NB4 (cell line): ENCODE data around the gene DCTD.
"Not testable (repeated sequence)": the region's sequence is repeated elsewhere in the genome, so short reads cannot be mapped to it uniquely, and the experiment has no call there.

Experiments used
- DNase-seq: peaks from one replicate; pipeline ENCODE4 v3.0.0; 2010; ENCODE audit warnings: low read depth
- H3K4me3 ChIP-seq: one replicate; pipeline ENCODE4 v1.5.1; 2011; ENCODE audit warnings: mild to moderate bottlenecking, low read depth, low read length, moderate library complexity
- MYC ChIP-seq: IDR thresholded peaks from 2 replicates; pipeline ENCODE4 v1.6.1; 2011; ENCODE audit warnings: low read depth, low read length
- POLR2A ChIP-seq: IDR thresholded peaks from 2 replicates; pipeline ENCODE4 v1.6.1; 2011; ENCODE audit warnings: mild to moderate bottlenecking; ENCODE audit not compliant: insufficient read length; ENCODE audit errors: extremely low read depth
- TF ChIP-seq, protein P1 (sequence below): IDR thresholded peaks from 2 replicates; pipeline ENCODE4 v1.6.1; 2011; ENCODE audit warnings: low read depth, low read length
- TF ChIP-seq, protein P2 (sequence below): IDR thresholded peaks from one replicate; pipeline ENCODE4 v1.5.1; 2012; ENCODE audit warnings: low read depth, low read length

DCTD gene

DNA sequence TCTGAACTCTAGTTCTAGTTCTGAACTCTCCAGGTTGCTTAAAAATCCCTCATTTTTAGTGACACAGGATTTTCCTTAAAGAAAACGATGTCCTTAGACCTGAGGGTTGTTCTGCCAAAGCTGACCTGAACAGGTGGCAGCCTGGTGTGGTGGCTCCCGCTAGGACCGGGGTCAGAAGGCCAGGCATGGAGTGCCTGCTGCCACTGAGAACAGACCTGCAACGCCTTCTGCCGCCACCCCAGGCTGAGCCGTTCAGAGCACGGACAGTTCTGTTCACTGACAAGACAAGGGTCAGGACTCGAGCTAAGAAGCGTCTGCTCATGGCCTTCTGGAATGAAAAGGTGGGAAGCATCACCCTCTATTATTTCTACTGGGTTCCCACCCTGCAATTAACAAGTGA, 15.8 kb downstream of the DCTD start:
- TF ChIP-seq, protein P1, sequence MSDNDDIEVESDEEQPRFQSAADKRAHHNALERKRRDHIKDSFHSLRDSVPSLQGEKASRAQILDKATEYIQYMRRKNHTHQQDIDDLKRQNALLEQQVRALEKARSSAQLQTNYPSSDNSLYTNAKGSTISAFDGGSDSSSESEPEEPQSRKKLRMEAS: no peak
- TF ChIP-seq, protein P2, sequence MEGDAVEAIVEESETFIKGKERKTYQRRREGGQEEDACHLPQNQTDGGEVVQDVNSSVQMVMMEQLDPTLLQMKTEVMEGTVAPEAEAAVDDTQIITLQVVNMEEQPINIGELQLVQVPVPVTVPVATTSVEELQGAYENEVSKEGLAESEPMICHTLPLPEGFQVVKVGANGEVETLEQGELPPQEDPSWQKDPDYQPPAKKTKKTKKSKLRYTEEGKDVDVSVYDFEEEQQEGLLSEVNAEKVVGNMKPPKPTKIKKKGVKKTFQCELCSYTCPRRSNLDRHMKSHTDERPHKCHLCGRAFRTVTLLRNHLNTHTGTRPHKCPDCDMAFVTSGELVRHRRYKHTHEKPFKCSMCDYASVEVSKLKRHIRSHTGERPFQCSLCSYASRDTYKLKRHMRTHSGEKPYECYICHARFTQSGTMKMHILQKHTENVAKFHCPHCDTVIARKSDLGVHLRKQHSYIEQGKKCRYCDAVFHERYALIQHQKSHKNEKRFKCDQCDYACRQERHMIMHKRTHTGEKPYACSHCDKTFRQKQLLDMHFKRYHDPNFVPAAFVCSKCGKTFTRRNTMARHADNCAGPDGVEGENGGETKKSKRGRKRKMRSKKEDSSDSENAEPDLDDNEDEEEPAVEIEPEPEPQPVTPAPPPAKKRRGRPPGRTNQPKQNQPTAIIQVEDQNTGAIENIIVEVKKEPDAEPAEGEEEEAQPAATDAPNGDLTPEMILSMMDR: no peak
- TF ChIP-seq POLR2A (no peak), MYC (no peak)
- no peak for DNase-seq
- no peak overlapping the region for H3K4me3 ChIP-seq

DNA sequence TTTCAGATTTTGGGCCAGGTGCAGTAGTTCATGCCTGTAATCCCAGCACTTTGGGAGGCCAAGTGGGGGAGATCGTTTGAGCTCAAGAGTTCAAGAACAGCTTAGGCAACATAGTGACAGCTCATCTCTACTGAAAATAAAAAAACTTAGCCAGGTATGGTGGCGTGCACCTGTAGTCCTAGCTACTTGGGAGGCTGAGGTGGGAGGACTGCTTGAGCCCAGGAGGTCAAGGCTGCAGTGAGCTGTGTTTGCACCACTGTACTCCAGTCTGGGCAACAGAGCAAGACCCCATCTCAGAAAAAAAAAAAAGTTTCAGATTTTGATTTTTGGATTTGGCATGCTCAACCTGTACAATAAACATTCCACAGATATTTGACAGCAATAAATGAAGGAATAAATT, 17.2 kb downstream of the DCTD start:
- H3K4me3 ChIP-seq, DNase-seq: not testable (repeated sequence)

DNA sequence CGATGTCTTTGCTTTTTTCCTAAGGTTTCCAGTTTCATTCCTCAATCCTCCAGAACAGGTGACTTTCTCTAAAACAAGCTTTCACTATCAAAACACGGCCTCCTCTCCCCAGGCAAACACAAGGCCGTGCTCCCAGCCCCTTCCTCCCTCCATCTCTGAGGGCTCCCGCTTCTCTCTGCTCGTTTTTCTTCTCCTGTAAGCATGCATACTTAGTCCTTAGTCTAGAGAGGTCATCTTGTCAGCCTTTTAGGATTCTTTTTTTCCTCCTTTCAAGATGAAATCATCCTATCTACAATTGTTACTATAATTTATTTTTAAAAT, 18.7 kb downstream of the DCTD start:
- no peak for DNase-seq

DNA sequence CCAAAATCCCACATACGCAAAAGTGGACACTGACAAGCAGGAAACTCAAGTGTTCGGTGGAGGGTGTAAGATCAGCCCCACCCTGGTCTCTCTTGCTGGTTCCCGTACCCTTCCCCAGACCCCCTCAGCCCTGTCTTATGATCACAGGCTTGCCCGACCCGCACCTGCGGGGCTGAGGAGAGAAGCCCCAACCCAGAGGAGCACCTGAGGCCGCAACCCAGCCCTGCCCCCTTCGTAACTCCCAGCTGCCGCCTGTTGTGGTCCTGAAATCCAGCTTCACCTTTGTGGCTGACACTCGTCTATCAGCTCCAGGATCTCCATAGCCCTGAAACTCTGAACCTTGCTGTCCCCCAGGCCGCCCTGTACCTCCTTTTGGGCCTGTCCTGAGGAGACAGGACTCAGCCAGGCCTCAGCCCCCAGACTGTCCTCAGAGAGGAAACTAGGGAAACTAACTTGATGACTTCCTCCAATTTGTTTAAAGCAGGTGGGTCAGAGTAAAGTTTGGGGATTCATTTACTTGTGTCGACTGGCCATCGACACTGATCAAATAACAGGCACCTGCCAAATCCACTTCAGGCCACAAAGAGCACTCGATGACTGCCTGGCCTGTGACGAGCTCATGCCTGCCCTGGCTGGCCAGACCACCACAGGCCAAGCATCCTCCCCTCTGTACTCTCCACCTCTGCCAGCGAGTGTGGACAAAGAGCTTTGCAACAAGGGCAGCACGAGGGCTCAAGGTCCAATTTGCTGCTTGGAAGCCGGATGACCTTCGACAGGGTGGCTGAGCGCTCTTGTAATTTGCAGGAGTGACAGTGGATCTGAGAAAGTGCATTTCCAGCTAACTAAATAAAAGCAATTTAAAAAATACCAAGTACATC, 19.3 kb downstream of the DCTD start:
- H3K4me3 ChIP-seq: no peak overlapping the region
- TF ChIP-seq, protein P2: no peak
- TF ChIP-seq POLR2A (no peak), MYC (no peak)
- TF ChIP-seq, protein P1: no peak
- no peak for DNase-seq

More for the DNA sequence above, 18.7 kb downstream of the DCTD start:
- TF ChIP-seq, protein P2: no peak
- TF ChIP-seq POLR2A: no peak
- TF ChIP-seq, protein P1: no peak
- TF ChIP-seq MYC: no peak
- no peak overlapping the region for H3K4me3 ChIP-seq

DNA sequence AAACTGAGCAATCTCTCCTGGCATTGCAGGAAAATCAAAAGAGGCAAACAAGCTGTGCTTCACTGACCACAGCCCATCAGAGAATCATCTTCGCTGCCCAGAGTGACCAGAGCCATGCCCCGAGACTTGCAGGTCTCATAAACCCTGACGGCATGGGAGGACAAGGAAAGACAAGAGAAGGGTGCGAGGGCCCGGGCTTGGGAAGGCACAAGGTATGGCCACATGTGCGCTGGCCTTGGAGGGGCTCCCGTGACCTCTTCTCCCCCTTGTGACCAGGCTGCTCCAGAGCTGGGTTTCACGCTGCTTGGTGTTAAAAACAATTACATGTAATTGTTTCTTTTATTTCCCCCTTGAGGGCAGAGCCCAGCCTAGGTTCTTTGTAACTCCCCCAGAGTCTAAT, 20.8 kb downstream of the DCTD start:
- no peak for DNase-seq
- TF ChIP-seq MYC (no peak), POLR2A (no peak)
- TF ChIP-seq, protein P2: no peak
- TF ChIP-seq, protein P1: no peak
- H3K4me3 ChIP-seq: no peak overlapping the region

DNA sequence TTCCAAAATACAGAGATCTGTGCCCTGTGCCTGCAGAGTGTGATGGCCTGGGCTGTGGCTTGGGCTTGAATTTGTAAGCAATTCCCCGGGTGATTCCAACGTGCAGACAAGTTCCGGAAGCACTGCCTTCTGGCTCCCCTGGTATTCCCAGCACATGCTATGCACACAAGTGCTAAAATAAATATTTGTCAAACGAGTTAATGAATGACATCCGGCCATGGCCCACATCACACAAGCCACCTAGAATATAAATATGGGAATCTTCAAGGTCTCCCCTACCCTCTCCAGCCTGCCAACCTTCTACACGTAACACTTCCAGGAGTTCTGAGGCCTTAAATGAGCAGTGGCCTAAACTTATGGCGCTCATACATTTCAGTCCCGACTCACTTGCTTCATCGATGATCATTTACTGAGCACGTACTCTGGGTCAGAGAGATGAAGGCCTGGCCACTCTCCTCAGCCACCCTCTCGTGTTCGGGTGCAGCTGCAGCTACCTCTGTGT, 21.3 kb downstream of the DCTD start:
- DNase-seq: no peak
- no peak for TF ChIP-seq POLR2A
- TF ChIP-seq MYC: no peak
- TF ChIP-seq, protein P1: no peak
- TF ChIP-seq, protein P2: no peak
- no peak overlapping the region for H3K4me3 ChIP-seq
